Measurements from ENCODE around the gene TMPRSS6. TPM values are rescaled to one million over a fixed set of nuclear protein-coding genes. Genes with fewer than 3 reads are reported as not detected.

TMPRSS6 gene
- total RNA-seq, 4 donors from 2014 or later = under 0.01 to 0.09 TPM; not detected in 2

DNA sequence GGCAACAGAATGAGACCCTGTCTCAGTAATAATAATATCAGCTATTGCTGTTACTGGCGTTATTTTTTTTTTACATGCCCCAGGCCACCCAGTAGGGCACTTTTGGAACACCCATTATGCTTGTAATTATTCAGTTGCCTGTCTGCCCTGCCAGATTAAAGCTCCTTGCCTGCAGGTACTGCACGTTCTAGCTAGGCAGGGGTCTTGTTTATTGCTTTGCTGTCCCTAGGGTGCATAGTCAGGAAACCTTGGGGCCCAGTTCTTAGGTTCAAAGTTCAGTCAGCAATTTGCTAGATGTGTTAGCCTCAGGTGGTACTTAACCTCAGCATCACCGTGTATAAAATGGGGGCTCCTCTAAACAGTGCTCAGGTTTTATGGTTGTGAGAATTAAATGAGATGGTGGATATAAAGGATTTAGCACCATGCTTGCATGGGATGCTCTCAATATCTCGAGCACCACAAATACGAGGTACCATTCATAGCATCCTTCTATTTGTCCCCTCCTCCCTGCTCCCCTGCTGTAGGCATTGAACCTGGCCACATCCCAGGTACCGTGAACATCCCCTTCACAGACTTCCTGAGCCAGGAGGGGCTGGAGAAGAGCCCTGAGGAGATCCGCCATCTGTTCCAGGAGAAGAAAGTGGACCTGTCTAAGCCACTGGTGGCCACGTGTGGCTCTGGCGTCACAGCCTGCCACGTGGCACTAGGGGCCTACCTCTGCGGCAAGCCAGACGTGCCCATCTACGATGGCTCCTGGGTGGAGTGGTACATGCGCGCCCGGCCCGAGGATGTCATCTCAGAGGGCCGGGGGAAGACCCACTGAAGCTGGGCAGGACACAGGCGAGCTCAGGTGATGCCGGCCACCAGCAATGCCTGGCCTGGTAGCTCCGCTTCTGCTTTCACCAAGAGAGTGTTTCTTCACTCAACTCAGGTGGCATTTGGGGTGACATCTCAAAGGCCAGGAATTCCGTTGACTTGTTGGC lies 80.5 kb downstream of the TMPRSS6 start:
- DNase-seq = no peak
- WGBS, 2 donors = 83 to 87% methylated on average over 9 to 12 of the region's 22 CpGs
- H3K36me3 ChIP-seq = peaks cover 17 to 72% (median 29%) of the 10 kb centered on the region in 3 donors
- no peak overlapping the region for H3K4me3 ChIP-seq
- intact Hi-C loops (cut with DNase I) = no loop called here
- TF ChIP-seq POLR2A (IDR thresholded peaks at IDR 0.05) = no peak
- TF ChIP-seq, protein P1, sequence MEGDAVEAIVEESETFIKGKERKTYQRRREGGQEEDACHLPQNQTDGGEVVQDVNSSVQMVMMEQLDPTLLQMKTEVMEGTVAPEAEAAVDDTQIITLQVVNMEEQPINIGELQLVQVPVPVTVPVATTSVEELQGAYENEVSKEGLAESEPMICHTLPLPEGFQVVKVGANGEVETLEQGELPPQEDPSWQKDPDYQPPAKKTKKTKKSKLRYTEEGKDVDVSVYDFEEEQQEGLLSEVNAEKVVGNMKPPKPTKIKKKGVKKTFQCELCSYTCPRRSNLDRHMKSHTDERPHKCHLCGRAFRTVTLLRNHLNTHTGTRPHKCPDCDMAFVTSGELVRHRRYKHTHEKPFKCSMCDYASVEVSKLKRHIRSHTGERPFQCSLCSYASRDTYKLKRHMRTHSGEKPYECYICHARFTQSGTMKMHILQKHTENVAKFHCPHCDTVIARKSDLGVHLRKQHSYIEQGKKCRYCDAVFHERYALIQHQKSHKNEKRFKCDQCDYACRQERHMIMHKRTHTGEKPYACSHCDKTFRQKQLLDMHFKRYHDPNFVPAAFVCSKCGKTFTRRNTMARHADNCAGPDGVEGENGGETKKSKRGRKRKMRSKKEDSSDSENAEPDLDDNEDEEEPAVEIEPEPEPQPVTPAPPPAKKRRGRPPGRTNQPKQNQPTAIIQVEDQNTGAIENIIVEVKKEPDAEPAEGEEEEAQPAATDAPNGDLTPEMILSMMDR (IDR thresholded peaks at IDR 0.05) = no peak
- H3K9me3 ChIP-seq = no peaks in the 10 kb centered on the region
- no peaks in the 10 kb centered on the region for H3K27me3 ChIP-seq
- H3K4me1 ChIP-seq = peaks cover 17 to 49% (median 20%) of the 10 kb centered on the region in 3 donors
- no peak overlapping the region for H3K27ac ChIP-seq

DNA sequence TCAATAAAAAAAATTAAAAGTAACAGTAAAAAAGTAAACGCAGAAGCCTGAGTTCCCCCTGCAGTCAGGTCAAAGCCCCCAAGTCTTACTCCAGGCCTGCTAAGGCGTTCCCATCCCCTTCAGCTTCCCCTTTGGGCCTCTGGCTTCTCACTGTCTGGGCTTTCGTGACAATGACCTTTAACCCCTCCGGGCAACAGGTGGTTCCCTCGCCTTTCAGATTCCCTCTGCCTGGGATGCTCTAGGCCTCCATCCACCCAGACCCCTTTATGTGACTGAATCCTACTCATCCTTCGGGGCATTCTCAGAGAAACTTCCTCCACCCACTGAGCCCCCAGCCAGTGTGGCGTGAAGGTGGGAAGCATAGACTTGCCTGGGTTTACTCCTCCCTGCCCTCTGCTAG lies 82.0 kb downstream of the TMPRSS6 start:
- H3K4me3 ChIP-seq = no peak overlapping the region
- DNase-seq = no peak
- H3K9me3 ChIP-seq = no peaks in the 10 kb centered on the region
- WGBS, 2 donors = 88 to 92% methylated on average over 5 to 7 of the region's 7 CpGs
- TF ChIP-seq, protein P1 (IDR thresholded peaks at IDR 0.05) = no peak
- TF ChIP-seq POLR2A (IDR thresholded peaks at IDR 0.05) = no peak
- H3K27me3 ChIP-seq = no peaks in the 10 kb centered on the region
- intact Hi-C loops (cut with DNase I) = no loop called here
- peaks cover 11 to 44% (median 17%) of the 10 kb centered on the region in 3 donors for H3K4me1 ChIP-seq
- H3K27ac ChIP-seq = no peak overlapping the region
- H3K36me3 ChIP-seq = peaks cover 17 to 77% (median 29%) of the 10 kb centered on the region in 3 donors

DNA sequence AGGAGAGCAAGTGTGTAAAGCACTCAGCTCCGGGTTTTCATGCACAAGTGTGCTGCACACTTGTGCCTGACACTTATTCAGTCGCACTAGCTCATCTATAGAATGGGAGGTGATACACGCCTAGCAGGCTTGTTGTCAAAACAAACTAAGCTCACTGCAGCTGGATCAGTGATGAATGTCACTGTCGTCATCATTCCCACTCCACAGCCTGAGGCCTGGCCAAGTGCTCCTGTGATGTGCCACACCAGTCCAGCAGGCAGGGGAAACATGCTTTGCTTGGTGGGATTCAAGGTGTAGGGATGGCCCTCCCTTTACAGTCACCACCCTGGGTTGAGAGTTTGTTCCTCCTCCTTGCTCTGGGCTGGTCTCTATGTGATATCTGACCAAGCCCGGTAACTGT lies 83.2 kb downstream of the TMPRSS6 start:
- no peak for TF ChIP-seq POLR2A (IDR thresholded peaks at IDR 0.05)
- TF ChIP-seq, protein P1 (IDR thresholded peaks at IDR 0.05) = no peak
- peaks cover 6 to 44% (median 13%) of the 10 kb centered on the region in 3 donors for H3K4me1 ChIP-seq
- H3K27me3 ChIP-seq = no peaks in the 10 kb centered on the region
- H3K36me3 ChIP-seq = peaks cover 17 to 77% (median 29%) of the 10 kb centered on the region in 3 donors
- H3K27ac ChIP-seq = no peak overlapping the region
- DNase-seq = no peak
- H3K4me3 ChIP-seq = no peak overlapping the region
- H3K9me3 ChIP-seq = no peaks in the 10 kb centered on the region
- intact Hi-C loops (cut with DNase I) = no loop called here
- WGBS, 2 donors = 48 to 80% methylated on average over 2 to 3 of the region's 5 CpGs

DNA sequence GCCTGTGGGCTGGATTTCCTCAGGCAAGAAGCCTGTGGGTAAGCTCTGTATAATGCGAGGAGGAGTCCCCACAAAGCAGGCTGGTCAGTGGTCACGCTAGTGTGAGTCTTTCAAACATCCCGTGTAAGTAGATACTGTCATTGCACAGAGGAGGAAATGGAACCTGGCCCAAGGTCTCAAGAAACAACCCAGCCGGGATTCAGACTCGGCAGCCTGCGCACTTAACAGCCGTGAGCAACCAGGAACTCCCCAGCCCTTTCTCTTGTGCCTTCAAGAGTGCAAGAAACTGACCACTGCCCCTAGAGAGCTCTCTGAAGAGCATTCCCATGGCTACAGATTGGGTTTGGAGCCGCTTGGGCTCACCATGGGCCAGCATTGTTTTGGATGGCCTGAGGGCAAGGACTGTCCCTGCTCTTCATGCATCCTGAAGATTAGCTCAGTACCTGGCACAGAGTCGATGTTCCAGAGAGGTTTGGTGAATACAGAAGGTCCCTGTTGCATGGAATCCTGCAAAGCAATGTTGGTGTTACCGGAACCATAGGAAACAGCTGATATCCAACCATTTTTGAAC lies 83.9 kb downstream of the TMPRSS6 start:
- no peaks in the 10 kb centered on the region for H3K27me3 ChIP-seq
- WGBS, 2 donors = 67 to 88% methylated on average over 6 to 8 of the region's 10 CpGs
- DNase-seq = no peak
- no peaks in the 10 kb centered on the region for H3K9me3 ChIP-seq
- intact Hi-C loops (cut with DNase I) = no loop called here
- H3K27ac ChIP-seq = no peak overlapping the region
- peaks cover 17 to 72% (median 29%) of the 10 kb centered on the region in 3 donors for H3K36me3 ChIP-seq
- no peak for TF ChIP-seq POLR2A (IDR thresholded peaks at IDR 0.05)
- TF ChIP-seq, protein P1 (IDR thresholded peaks at IDR 0.05) = no peak
- no peak overlapping the region for H3K4me3 ChIP-seq
- peaks cover 12 to 47% (median 19%) of the 10 kb centered on the region in 3 donors for H3K4me1 ChIP-seq

Measured in esophagus squamous epithelium (tissue), 5 donors.